Gastroesophageal sphincter (tissue), 4 donors: ENCODE measurements around the gene CEP44. TPM values are rescaled to one million over a fixed set of nuclear protein-coding genes. Genes with fewer than 3 reads are reported as not detected.

Experiments used
- ATAC-seq: fragments of 150-250 bp; one replicate; pipeline ENCODE4 v1.9.1; 2016; ENCODE audit warnings: mild to moderate bottlenecking, moderate library complexity
- H3K27ac ChIP-seq, 4 donors: fragments of 200-600 bp; sonication (generic) in 3 of 4; 1 replicate in 3 of 4; 2 replicates in 1 of 4; pipeline ENCODE4 v1.5.1; 2016 to 2019
- H3K27me3 ChIP-seq: fragments of 200-600 bp; sonication (generic); one replicate; pipeline ENCODE4 v1.5.1; 2019
- H3K36me3 ChIP-seq, 2 donors: fragments of 200-600 bp; sonication (generic); one replicate each; pipeline ENCODE4 v1.5.1; 2019; ENCODE audit warnings: control low read depth in 1 of 2
- H3K4me1 ChIP-seq, 3 donors: fragments of 200-600 bp; sonication (generic); 1 replicate in 2 of 3; 2 replicates in 1 of 3; pipeline ENCODE4 v1.5.1; 2016 to 2019; ENCODE audit warnings: control low read depth in 2 of 3
- H3K4me3 ChIP-seq, 2 donors: fragments of 200-600 bp; sonication (generic); one replicate each; pipeline ENCODE4 v1.5.1; 2019; ENCODE audit warnings: mild to moderate bottlenecking in 1 of 2, moderate library complexity in 1 of 2
- H3K9me3 ChIP-seq, 3 donors: fragments of 200-600 bp; sonication (generic); one replicate each; pipeline ENCODE4 v1.5.1; 2017 to 2019; ENCODE audit warnings: control low read depth in 2 of 3
- EP300 ChIP-seq: sonication (generic); formaldehyde crosslinking; IDR thresholded peaks from one replicate; pipeline ENCODE4 v1.6.1; 2017; ENCODE audit warnings: antibody characterized with exemption, mild to moderate bottlenecking
- POLR2A ChIP-seq, 2 donors: fragments of 450-650 bp; IDR thresholded peaks; one replicate each; pipeline ENCODE4 v1.6.1; 2017; ENCODE audit warnings: antibody characterized with exemption in 2 of 2, mild to moderate bottlenecking in 2 of 2, moderate library complexity in 1 of 2
- POLR2AphosphoS5 ChIP-seq: sonication (generic); formaldehyde crosslinking; IDR thresholded peaks from one replicate; pipeline ENCODE4 v1.6.1; 2017; ENCODE audit warnings: antibody characterized with exemption
- WGBS, 2 donors: methylation state at CpG; one replicate each; pipeline ENCODE4 v1.1.5; 2018; ENCODE audit warnings: low coverage in 1 of 2; 5-methylcytosine and 5-hydroxymethylcytosine counted together
- total RNA-seq, 4 donors: library from RNA; depleted of rRNA; stranded (reverse); fragments of >200 nt; gene quantifications; one replicate each; pipeline ENCODE4 v1.1.0, GENCODE V29; 2016
- TF ChIP-seq, protein P1 (sequence below), 4 experiments: fragments of 200-600 bp in 2 of 4; fragments of 450-650 bp in 2 of 4; sonication (generic) in 1 of 4; IDR thresholded peaks; one replicate each; pipeline ENCODE4 v1.5.1; 2017 to 2019; ENCODE audit warnings: antibody characterized with exemption in 4 of 4, mild to moderate bottlenecking in 2 of 4, moderate library complexity in 2 of 4

The CEP44 gene
- total RNA-seq, 4 donors from 2014 or later, result 9.5 to 19.0 (median 13.5) TPM

- no peak overlapping the region for H3K4me3 ChIP-seq
- TF ChIP-seq, protein P1, sequence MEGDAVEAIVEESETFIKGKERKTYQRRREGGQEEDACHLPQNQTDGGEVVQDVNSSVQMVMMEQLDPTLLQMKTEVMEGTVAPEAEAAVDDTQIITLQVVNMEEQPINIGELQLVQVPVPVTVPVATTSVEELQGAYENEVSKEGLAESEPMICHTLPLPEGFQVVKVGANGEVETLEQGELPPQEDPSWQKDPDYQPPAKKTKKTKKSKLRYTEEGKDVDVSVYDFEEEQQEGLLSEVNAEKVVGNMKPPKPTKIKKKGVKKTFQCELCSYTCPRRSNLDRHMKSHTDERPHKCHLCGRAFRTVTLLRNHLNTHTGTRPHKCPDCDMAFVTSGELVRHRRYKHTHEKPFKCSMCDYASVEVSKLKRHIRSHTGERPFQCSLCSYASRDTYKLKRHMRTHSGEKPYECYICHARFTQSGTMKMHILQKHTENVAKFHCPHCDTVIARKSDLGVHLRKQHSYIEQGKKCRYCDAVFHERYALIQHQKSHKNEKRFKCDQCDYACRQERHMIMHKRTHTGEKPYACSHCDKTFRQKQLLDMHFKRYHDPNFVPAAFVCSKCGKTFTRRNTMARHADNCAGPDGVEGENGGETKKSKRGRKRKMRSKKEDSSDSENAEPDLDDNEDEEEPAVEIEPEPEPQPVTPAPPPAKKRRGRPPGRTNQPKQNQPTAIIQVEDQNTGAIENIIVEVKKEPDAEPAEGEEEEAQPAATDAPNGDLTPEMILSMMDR (IDR thresholded peaks at IDR 0.05), result no peak
- no peak for TF ChIP-seq EP300
- TF ChIP-seq POLR2A (IDR thresholded peaks at IDR 0.05), result no peak
- TF ChIP-seq POLR2AphosphoS5, result no peak
- no peak for ATAC-seq
These were observed 8.6 kb upstream of the CEP44 start for GRCh38 chr4:174275101-174275500.

DNA sequence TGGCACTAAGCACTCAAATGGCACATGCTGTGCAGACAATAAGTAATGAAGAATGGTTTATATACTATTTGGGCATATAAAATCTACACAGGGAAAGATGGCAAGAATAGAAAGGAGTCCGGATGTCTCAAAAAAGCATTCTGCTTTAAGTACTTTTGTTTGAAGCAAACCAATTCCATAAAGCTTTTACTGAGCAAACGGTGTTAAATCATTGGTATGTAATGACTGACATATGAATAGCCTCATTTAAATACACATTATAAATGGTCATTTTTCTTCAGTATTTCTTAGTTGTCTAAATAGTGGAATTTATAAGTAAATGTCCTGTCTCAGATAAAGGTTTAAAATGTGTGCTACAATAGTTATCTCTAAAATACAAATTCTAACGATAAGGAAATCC, 6.3 kb upstream of the CEP44 start:
- no peak for ATAC-seq
- H3K4me3 ChIP-seq, result no peak overlapping the region
- H3K27ac ChIP-seq, result no peak overlapping the region
- WGBS, 2 donors, result 74 to 77% methylated on average over 3 of the region's 3 CpGs
- H3K27me3 ChIP-seq, result no peaks in the 10 kb centered on the region
- peaks cover 0 to 3% of the 10 kb centered on the region in 2 donors for H3K36me3 ChIP-seq
- no peak for TF ChIP-seq POLR2AphosphoS5
- TF ChIP-seq, protein P1 (IDR thresholded peaks at IDR 0.05), result no peak
- TF ChIP-seq EP300, result no peak
- TF ChIP-seq POLR2A (IDR thresholded peaks at IDR 0.05), result no peak
- peaks cover 3 to 55% (median 5%) of the 10 kb centered on the region in 3 donors for H3K4me1 ChIP-seq
- no peaks in the 10 kb centered on the region for H3K9me3 ChIP-seq

More at GRCh38 chr4:174275101-174275500, 8.6 kb upstream of the CEP44 start:
- peaks cover 0 to 3% of the 10 kb centered on the region in 2 donors for H3K36me3 ChIP-seq
- no peak overlapping the region for H3K27ac ChIP-seq
- H3K4me1 ChIP-seq, result peaks cover 0 to 32% (median 0%) of the 10 kb centered on the region in 3 donors
- no peaks in the 10 kb centered on the region for H3K9me3 ChIP-seq
- H3K27me3 ChIP-seq, result no peaks in the 10 kb centered on the region
- WGBS, 2 donors, result 40 to 83% methylated on average over 1 to 3 of the region's 3 CpGs

DNA sequence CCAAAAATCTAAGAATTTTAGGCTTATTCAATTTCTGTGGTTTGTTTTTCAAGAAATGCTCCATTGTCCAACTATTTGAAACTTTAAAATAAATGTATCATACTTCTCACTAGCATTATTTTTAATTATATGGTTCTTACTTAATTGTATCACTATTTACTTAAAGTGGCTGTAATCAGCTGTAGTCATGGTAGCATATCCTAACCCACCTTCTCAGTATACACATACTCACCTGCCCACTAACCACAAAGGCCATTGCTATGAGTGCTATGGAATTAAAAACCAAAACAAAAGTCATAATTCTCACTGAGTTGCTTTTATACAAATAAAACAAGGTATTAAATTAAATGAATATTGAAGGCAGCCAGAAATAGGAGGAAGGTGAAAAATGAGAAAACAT, 5.2 kb upstream of the CEP44 start:
- no peak overlapping the region for H3K27ac ChIP-seq
- no peak overlapping the region for H3K4me3 ChIP-seq
- peaks cover 3 to 56% (median 7%) of the 10 kb centered on the region in 3 donors for H3K4me1 ChIP-seq
- no peaks in the 10 kb centered on the region for H3K9me3 ChIP-seq
- peaks cover 0 to 3% of the 10 kb centered on the region in 2 donors for H3K36me3 ChIP-seq
- TF ChIP-seq POLR2A (IDR thresholded peaks at IDR 0.05), result no peak
- H3K27me3 ChIP-seq, result no peaks in the 10 kb centered on the region
- ATAC-seq, result no peak

GRCh38 chr4:174279433-174280155, 4.1 kb upstream of the CEP44 start:
- H3K9me3 ChIP-seq, result no peaks in the 10 kb centered on the region
- no peak overlapping the region for H3K27ac ChIP-seq
- 79 to 95% methylated on average over 3 of the region's 3 CpGs for WGBS, 2 donors
- peaks cover 0 to 3% of the 10 kb centered on the region in 2 donors for H3K36me3 ChIP-seq
- H3K4me1 ChIP-seq, result peaks cover 4 to 51% (median 9%) of the 10 kb centered on the region in 3 donors
- no peak for ATAC-seq
- TF ChIP-seq, protein P1 (IDR thresholded peaks at IDR 0.05), result no peak
- TF ChIP-seq POLR2AphosphoS5, result no peak
- no peak overlapping the region for H3K4me3 ChIP-seq
- no peaks in the 10 kb centered on the region for H3K27me3 ChIP-seq

GRCh38 chr4:174281182-174281737, 2.5 kb upstream of the CEP44 start:
- ATAC-seq, result no peak
- H3K4me3 ChIP-seq, result no peak overlapping the region
- 79 to 85% methylated on average over 4 to 5 of the region's 5 CpGs for WGBS, 2 donors
- no peaks in the 10 kb centered on the region for H3K9me3 ChIP-seq
- no peaks in the 10 kb centered on the region for H3K27me3 ChIP-seq
- H3K36me3 ChIP-seq, result peaks cover 0 to 3% of the 10 kb centered on the region in 2 donors
- peaks cover 10 to 67% (median 13%) of the 10 kb centered on the region in 3 donors for H3K4me1 ChIP-seq
- TF ChIP-seq EP300, result no peak
- no peak for TF ChIP-seq POLR2AphosphoS5
- TF ChIP-seq POLR2A (IDR thresholded peaks at IDR 0.05), result no peak
- TF ChIP-seq, protein P1 (IDR thresholded peaks at IDR 0.05), result no peak
- no peak overlapping the region for H3K27ac ChIP-seq
